SK-N-MC (cell line): ENCODE data around the gene RNF2.
"Not testable (repeated sequence)": the region's sequence is repeated elsewhere in the genome, so short reads cannot be mapped to it uniquely, and the experiment has no call there.

Experiments used
- EZH2 ChIP-seq: fragments of 200-600 bp; sonication (generic); IDR thresholded peaks from one replicate; pipeline ENCODE4 v1.6.1; 2017; ENCODE audit warnings: antibody characterized with exemption
- POLR2AphosphoS5 ChIP-seq: IDR thresholded peaks from 2 replicates; pipeline ENCODE4 v1.6.1; 2012; ENCODE audit warnings: mild to moderate bottlenecking, low read depth, low read length, borderline replicate concordance

DNA sequence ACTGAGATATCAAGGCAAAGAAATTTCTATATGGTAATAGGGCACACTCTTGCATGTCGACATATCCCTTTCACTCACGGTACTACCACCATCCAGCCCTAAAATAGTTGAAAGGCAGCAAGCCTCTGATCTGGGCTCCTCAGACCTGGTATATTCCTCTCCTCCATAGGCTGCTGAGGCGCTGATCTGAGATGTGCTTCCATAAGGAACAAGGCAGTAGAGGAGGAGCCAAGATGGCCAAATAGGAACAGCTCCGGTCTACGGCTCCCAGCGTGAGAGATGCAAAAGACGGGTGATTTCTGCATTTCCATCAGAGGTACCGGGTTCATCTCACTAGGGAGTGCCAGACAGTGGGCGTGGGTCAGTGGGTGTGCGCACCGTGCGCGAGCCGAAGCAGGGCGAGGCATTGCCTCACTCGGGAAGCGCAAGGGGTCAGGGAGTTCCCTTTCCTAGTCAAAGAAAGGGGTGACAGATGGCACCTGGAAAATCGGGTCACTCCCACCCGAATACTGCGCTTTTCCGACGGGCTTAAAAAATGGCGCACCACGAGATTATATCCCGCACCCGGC is 44.0 kb upstream of the RNF2 start:
- TF ChIP-seq EZH2, POLR2AphosphoS5: not testable (repeated sequence)
